ENCODE data around the gene SLX4IP. TPM values are rescaled to one million over a fixed set of nuclear protein-coding genes. Genes with fewer than 3 reads are reported as not detected.

SLX4IP gene
- total RNA-seq, 2 donors from 2014 or later = 4.0 to 4.6 TPM

- peaks cover 23% of the 10 kb centered on the region for H3K4me1 Mint-ChIP-seq
- peak overlapping the region; percentile 49 for H3K27ac Mint-ChIP-seq
- DNase-seq = no peak
- H3K27me3 Mint-ChIP-seq = peaks cover 73% of the 10 kb centered on the region
- peak; percentile 31 for ATAC-seq
- H3K9me3 ChIP-seq (ENCODE audit: control insufficient read depth, low read length, poor library complexity, severe bottlenecking) = no peaks in the 10 kb centered on the region
- peak overlapping the region; percentile 94 for H3K4me3 Mint-ChIP-seq
- peaks cover 6% of the 10 kb centered on the region for H3K36me3 Mint-ChIP-seq (ENCODE audit: low read depth)
Measured at GRCh38 chr20:10671919-10672623, 237.0 kb downstream of the SLX4IP start.

DNA sequence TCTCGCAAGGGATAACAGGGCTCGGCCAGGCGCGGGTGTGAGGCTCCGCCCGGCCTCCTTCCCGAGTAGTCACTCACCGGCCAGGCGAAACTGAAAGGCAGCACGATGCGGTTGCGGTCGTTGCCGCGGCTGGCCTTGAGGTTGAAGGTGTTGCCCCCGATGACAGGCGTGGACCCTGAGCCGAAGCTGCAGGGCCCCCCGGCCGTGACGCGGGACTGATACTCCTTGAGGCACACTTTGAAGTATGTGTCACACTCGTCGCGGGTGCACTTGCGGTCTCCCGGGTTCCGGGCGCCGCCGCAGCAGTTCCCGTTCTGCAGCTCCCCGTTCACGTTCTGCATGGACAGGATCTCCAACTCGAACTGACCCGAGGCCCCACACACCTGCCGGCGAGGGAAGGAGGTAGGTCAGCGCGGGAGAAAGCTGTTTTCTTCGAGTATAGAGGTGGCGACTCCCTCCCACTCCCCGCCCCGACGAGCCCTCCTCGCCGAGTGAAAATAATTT is 237.6 kb downstream of the SLX4IP start:
- Mint-ChIP-seq H3K27me3 (peaks cover 73% of the 10 kb centered on the region), H3K4me1 (peaks cover 23% of the 10 kb centered on the region), H3K36me3 (ENCODE audit: low read depth) (peaks cover 6% of the 10 kb centered on the region), H3K27ac (peak overlapping the region; percentile 49), H3K4me3 (peak overlapping the region; percentile 94)
- no peaks in the 10 kb centered on the region for H3K9me3 ChIP-seq (ENCODE audit: control insufficient read depth, low read length, poor library complexity, severe bottlenecking)
- ATAC-seq (peak; percentile 7), DNase-seq (no peak)

DNA sequence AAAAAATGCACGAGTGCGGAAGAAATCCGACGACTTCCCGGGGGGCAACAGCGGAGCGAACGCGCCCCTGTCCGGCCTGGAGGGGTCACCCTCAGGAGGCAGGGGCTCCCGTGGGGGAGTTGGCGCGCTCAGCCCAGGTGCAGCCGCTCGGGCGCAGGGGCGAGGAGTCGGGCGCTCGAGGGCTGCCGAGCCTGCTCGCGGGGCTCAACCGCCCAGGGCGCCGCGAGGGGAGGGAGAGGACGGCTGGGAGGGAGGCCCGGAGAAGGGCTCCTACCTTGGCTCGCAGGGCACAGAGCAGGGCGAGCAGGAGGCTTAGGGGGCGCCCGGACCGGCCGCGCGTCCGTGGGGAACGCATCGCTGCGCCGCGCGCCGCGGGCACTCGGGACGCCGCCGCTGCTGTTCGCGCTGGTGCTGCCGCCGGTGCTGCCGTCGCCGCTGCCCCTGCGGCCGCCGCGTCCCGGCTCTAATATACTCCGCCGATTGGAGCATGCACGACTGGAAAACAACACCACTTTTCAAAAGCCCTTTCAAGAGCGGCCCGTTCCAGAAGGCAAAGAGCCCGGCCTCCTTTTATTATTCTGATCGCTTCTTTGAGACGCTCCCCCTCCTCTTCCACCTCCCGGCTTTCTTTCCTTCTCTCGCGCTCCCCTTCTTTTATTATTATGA is 238.2 kb downstream of the SLX4IP start:
- no peaks in the 10 kb centered on the region for H3K9me3 ChIP-seq (ENCODE audit: control insufficient read depth, low read length, poor library complexity, severe bottlenecking)
- Mint-ChIP-seq H3K27me3 (peaks cover 74% of the 10 kb centered on the region), H3K27ac (peak overlapping the region; percentile 75), H3K4me3 (peak overlapping the region; percentile 94), H3K36me3 (ENCODE audit: low read depth) (peaks cover 6% of the 10 kb centered on the region), H3K4me1 (peaks cover 23% of the 10 kb centered on the region)
- DNase-seq (no peak), ATAC-seq (peak; percentile 2)

- peaks cover 8% of the 10 kb centered on the region for H3K36me3 Mint-ChIP-seq (ENCODE audit: low read depth)
- peak within 1 kb of the TSS; percentile 94 for H3K4me3 Mint-ChIP-seq
- peak within 1 kb of the TSS; percentile 75 for H3K27ac Mint-ChIP-seq
- no peaks in the 10 kb centered on the region for H3K9me3 ChIP-seq (ENCODE audit: control insufficient read depth, low read length, poor library complexity, severe bottlenecking)
- H3K27me3 Mint-ChIP-seq = peaks cover 73% of the 10 kb centered on the region
- peaks cover 23% of the 10 kb centered on the region for H3K4me1 Mint-ChIP-seq
- ATAC-seq = peak; percentile 67
- peak; percentile 26 to 33 (median 30) for DNase-seq
Measured at GRCh38 chr20:10673842-10674683, 239.0 kb downstream of the SLX4IP start, which contains the start of gene JAG1. JAG1 (minus strand) TSS chr20:10673999; CDS start chr20:10673530, 469 bp downstream.

DNA sequence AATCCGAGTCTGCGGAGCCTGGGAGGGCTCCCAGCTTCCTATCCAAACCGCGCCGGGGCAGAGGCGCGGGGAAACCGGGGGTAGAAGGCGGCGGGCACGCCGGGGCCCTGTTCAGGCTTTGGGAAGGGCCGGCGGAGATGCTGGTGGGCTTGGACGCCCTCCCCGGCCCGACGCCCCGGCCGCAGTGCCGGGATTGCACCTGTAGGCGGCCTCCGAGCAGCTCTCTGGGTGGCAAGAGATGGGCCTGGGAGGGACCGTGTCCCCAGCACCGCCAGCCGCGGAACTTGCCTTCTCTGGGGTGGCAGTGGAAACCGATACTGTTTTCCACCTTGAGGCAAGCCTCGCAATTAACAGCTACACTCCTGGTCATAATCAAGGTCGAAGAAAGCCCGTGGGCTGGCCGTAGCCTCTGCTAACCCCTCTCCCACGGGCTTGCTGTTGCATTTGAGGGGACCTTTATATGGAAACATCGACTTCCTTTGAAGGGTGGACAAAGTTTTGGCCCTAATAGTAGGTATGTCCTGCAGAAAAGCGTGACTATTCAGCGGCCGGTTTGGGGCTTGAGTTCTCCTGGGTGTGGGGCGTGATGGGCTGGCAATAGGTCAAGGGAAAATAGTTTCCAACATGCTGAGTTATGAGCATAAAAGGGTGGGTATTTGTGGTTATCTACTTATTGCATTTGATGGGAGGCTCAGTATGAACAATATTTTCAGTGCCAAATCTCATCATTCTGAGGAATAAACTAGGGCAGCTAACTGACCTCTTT is 239.8 kb downstream of the SLX4IP start:
- H3K36me3 Mint-ChIP-seq (ENCODE audit: low read depth) = peaks cover 8% of the 10 kb centered on the region
- peak; percentile 36 for ATAC-seq
- no peak overlapping the region for H3K27ac Mint-ChIP-seq
- peak overlapping the region; percentile 85 for H3K4me3 Mint-ChIP-seq
- peaks cover 23% of the 10 kb centered on the region for H3K4me1 Mint-ChIP-seq
- H3K9me3 ChIP-seq (ENCODE audit: control insufficient read depth, low read length, poor library complexity, severe bottlenecking) = no peaks in the 10 kb centered on the region
- DNase-seq = no peak
- peaks cover 65% of the 10 kb centered on the region for H3K27me3 Mint-ChIP-seq

DNA sequence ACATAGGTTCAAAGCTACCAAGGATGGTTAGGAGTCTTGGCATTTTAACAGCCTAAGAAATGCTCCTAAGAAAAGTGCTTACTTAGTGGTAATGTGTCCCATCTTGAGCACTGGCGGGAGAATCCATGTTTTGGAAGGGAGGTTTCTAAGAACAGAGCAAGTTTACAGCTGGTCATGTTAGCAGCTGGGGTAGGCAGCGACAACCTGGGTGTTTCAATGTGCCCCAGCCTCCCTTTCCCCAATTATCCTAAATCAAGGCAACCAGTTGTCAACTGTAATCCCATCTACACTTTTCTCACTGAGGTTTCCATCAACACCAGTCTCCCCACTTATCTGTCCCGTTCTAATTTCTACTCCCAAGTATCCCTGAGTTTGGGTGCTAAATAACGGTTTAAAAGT is 240.3 kb downstream of the SLX4IP start:
- Mint-ChIP-seq H3K36me3 (ENCODE audit: low read depth) (peaks cover 8% of the 10 kb centered on the region), H3K27me3 (peaks cover 59% of the 10 kb centered on the region), H3K4me1 (peaks cover 20% of the 10 kb centered on the region), H3K4me3 (peak overlapping the region; percentile 85), H3K27ac (no peak overlapping the region)
- DNase-seq (no peak), ATAC-seq (no peak)
- no peaks in the 10 kb centered on the region for H3K9me3 ChIP-seq (ENCODE audit: control insufficient read depth, low read length, poor library complexity, severe bottlenecking)

DNA sequence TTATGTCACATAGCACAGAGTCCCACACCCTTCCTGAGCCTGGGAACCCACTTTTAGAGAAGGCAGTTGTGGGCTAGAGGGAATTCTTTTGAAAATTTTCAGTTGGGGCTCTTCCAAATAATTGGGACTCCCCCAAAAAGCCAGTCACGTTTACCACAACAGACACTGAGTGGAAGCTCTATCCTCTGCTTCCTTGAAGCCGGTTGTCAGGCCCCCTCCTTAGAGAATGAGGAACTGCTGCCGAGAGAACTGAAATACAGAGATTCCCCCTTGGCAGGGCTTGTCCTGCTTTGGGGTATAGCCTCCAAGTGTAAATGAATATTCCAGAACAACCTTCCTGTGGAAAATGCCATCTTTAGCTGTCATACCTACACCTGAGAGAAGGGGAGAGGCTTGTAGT is 241.4 kb downstream of the SLX4IP start:
- Mint-ChIP-seq H3K27ac (no peak overlapping the region), H3K4me3 (no peak overlapping the region), H3K27me3 (peaks cover 55% of the 10 kb centered on the region), H3K4me1 (peaks cover 11% of the 10 kb centered on the region), H3K36me3 (ENCODE audit: low read depth) (peaks cover 8% of the 10 kb centered on the region)
- DNase-seq (no peak), ATAC-seq (no peak)
- no peaks in the 10 kb centered on the region for H3K9me3 ChIP-seq (ENCODE audit: control insufficient read depth, low read length, poor library complexity, severe bottlenecking)

Other genes starting within 250 kb of the SLX4IP start
- not detected for gene SNAP25, start 216.5 kb upstream of the SLX4IP start, total RNA-seq
- 1 to 10 TPM; 4.7 to 5.0 TPM for gene MKKS, start 1.1 kb upstream of the SLX4IP start, total RNA-seq
- gene JAG1, start 238.7 kb downstream of the SLX4IP start, total RNA-seq = 1 to 10 TPM; 4.3 to 4.6 TPM

All from T-helper 17 cell (primary cell).